Sigmoid colon (tissue), 4 donors: ENCODE results near the gene PLXNA4.

Experiments
- POLR2A ChIP-seq, 2 donors: fragments of 450-650 bp; IDR thresholded peaks; one replicate each; pipeline ENCODE4 v1.6.1; 2016; ENCODE audit warnings: antibody characterized with exemption in 2 of 2, mild to moderate bottlenecking in 2 of 2, moderate library complexity in 2 of 2
- POLR2AphosphoS5 ChIP-seq, 4 donors: sonication (generic); formaldehyde crosslinking; IDR thresholded peaks; one replicate each; pipeline ENCODE4 v1.6.1; 2017; ENCODE audit warnings: antibody characterized with exemption in 4 of 4
- TF ChIP-seq, protein P1 (sequence below), 4 experiments: fragments of 450-650 bp in 3 of 4; fragments of 200-600 bp in 1 of 4; IDR thresholded peaks; one replicate each; pipeline ENCODE4 v1.5.1; 2016 to 2019; ENCODE audit warnings: antibody characterized with exemption in 4 of 4, mild to moderate bottlenecking in 3 of 4, moderate library complexity in 2 of 4

DNA sequence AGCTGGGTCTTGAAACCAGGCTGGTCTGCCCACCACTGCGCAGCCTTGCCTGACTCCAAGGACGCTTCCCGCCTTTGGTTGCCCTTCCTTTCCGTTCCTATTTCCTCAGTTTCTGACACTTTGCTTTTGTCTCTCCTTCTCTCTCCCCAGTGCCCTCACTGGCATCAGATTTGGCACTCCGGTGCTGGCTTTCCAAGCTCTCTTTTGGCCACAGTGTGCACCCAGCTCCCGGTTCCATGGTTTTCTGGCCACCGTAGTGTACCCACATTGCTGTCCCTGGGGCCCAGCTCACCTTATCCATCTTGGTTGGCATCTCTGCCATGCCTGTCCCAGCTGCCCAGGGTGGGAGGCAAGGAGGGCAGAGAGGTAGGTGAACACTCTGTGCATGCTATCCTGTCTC lies 142.2 kb downstream of the PLXNA4 start:
- no peak for TF ChIP-seq POLR2A (IDR thresholded peaks at IDR 0.05)
- TF ChIP-seq, protein P1, sequence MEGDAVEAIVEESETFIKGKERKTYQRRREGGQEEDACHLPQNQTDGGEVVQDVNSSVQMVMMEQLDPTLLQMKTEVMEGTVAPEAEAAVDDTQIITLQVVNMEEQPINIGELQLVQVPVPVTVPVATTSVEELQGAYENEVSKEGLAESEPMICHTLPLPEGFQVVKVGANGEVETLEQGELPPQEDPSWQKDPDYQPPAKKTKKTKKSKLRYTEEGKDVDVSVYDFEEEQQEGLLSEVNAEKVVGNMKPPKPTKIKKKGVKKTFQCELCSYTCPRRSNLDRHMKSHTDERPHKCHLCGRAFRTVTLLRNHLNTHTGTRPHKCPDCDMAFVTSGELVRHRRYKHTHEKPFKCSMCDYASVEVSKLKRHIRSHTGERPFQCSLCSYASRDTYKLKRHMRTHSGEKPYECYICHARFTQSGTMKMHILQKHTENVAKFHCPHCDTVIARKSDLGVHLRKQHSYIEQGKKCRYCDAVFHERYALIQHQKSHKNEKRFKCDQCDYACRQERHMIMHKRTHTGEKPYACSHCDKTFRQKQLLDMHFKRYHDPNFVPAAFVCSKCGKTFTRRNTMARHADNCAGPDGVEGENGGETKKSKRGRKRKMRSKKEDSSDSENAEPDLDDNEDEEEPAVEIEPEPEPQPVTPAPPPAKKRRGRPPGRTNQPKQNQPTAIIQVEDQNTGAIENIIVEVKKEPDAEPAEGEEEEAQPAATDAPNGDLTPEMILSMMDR (IDR thresholded peaks at IDR 0.05), result no peak
- TF ChIP-seq POLR2AphosphoS5 (IDR thresholded peaks at IDR 0.05), result no peak
